CD4-positive, alpha-beta T cell treated with Interleukin-2 at 100 ng/mL for 4 hours (primary cell): Measurements from ENCODE around the gene IFNL2.
A peak's percentile ranks its signal among the peaks of the same experiment; 100 is the strongest.
"Not testable (repeated sequence)": the region's sequence is repeated elsewhere in the genome, so short reads cannot be mapped to it uniquely, and the experiment has no call there.

Experiments used
- DNase-seq: peaks from one replicate; pipeline ENCODE4 v3.0.0-alpha.2; 2020; ENCODE audit warnings: low spot score

Gene IFNL2

GRCh38 chr19:39297931-39298634 is 29.9 kb downstream of the IFNL2 start:
- peak; percentile 53 for DNase-seq

- DNase-seq, result peak; percentile 26
Measured at GRCh38 chr19:39299404-39299803, 31.2 kb downstream of the IFNL2 start.

- DNase-seq, result no peak
Measured at GRCh38 chr19:39299832-39300231, 31.6 kb downstream of the IFNL2 start.

- no peak for DNase-seq
Measured at GRCh38 chr19:39301021-39301420, 32.8 kb downstream of the IFNL2 start.

- DNase-seq, result no peak
Measured at GRCh38 chr19:39301562-39301961, 33.4 kb downstream of the IFNL2 start.

GRCh38 chr19:39303373-39304184 is 35.4 kb downstream of the IFNL2 start:
- DNase-seq, result no peak

- no peak for DNase-seq
Measured at GRCh38 chr19:39304185-39304513, 36.0 kb downstream of the IFNL2 start.

- no peak for DNase-seq
Measured at GRCh38 chr19:39304701-39305571, 36.7 kb downstream of the IFNL2 start.

- DNase-seq, result no peak
Measured at GRCh38 chr19:39306075-39306474, 37.9 kb downstream of the IFNL2 start.

- DNase-seq, result no peak
Measured at GRCh38 chr19:39307046-39307821, 39.0 kb downstream of the IFNL2 start.

GRCh38 chr19:39307822-39308530 is 39.8 kb downstream of the IFNL2 start:
- DNase-seq, result no peak

- no peak for DNase-seq
Measured at GRCh38 chr19:39308531-39309304, 40.5 kb downstream of the IFNL2 start.

- DNase-seq, result not testable (repeated sequence)
Measured at GRCh38 chr19:39309305-39309670, 41.1 kb downstream of the IFNL2 start.

- DNase-seq, result no peak
Measured at GRCh38 chr19:39310558-39311311, 42.5 kb downstream of the IFNL2 start.

GRCh38 chr19:39314016-39314728 is 46.0 kb downstream of the IFNL2 start:
- no peak for DNase-seq

- no peak for DNase-seq
Measured at GRCh38 chr19:39315933-39316332, 47.7 kb downstream of the IFNL2 start.

GRCh38 chr19:39316627-39317321 is 48.6 kb downstream of the IFNL2 start:
- DNase-seq, result no peak

GRCh38 chr19:39317476-39317875 is 49.3 kb downstream of the IFNL2 start:
- DNase-seq, result no peak
